ENCODE results near the gene NR4A1. TPM values are rescaled to one million over a fixed set of nuclear protein-coding genes. Genes with fewer than 3 reads are reported as not detected.

NR4A1 gene
- polyA plus RNA-seq, 1 of the 3 experiments (the other 2 are of a cell fraction) = 120 TPM

- no peaks in the 10 kb centered on the region for H3K9me2 ChIP-seq
- no peak overlapping the region for H2AFZ ChIP-seq (ENCODE audit: low read depth)
- H3K4me1 ChIP-seq (ENCODE audit: control insufficient read depth in 1 of 2, insufficient read depth in 2 of 2, low read depth in 1 of 2, low read length in 1 of 2) = peaks cover 0 to 12% of the 10 kb centered on the region in 2 experiments; a peak in 1 of 4 replicates
- H3K27me3 ChIP-seq (ENCODE audit: insufficient read depth) = no peaks in the 10 kb centered on the region
- H3K79me2 ChIP-seq (ENCODE audit: insufficient read depth) = no peaks in the 10 kb centered on the region
- DNase-seq = no peak
- TF ChIP-seq ELF1 (IDR thresholded peaks at IDR 0.05) (no peak), MEF2A (IDR thresholded peaks at IDR 0.05; ENCODE audit: borderline replicate concordance, low read depth) (no peak), NFIC (IDR thresholded peaks at IDR 0.05; ENCODE audit: borderline replicate concordance) (no peak), PBX3 (IDR thresholded peaks at IDR 0.05) (no peak), USF2 (IDR thresholded peaks at IDR 0.05; ENCODE audit: borderline replicate concordance, low read depth, low read length) (no peak), RAD21 (IDR thresholded peaks at IDR 0.05; ENCODE audit: low read length) (no peak), REST (IDR thresholded peaks at IDR 0.05; ENCODE audit: low read depth, low read length) (no peak), USF1 (IDR thresholded peaks at IDR 0.05; ENCODE audit: borderline replicate concordance, low read depth) (no peak), SIN3A (IDR thresholded peaks at IDR 0.05; ENCODE audit: borderline replicate concordance, low read depth, low read length) (no peak), IRF3 (IDR thresholded peaks at IDR 0.05; ENCODE audit: low read depth, low read length) (no peak), FOXJ3 (CRISPR knock-in tag; IDR thresholded peaks at IDR 0.05) (no peak), GATA2 (CRISPR knock-in tag; IDR thresholded peaks at IDR 0.05) (no peak), TEAD4 (IDR thresholded peaks at IDR 0.05; ENCODE audit: borderline replicate concordance, insufficient read depth) (no peak), NRF1 (IDR thresholded peaks at IDR 0.05; ENCODE audit: low read depth, low read length) (no peak), RXRA (IDR thresholded peaks at IDR 0.05; ENCODE audit: borderline replicate concordance, low read depth) (no peak), TCF12 (IDR thresholded peaks at IDR 0.05) (no peak), SMC3 (IDR thresholded peaks at IDR 0.05; ENCODE audit: low read depth, low read length) (no peak)
- H3K36me3 ChIP-seq (replicated peaks in 1 of 2; ENCODE audit: control insufficient read depth in 1 of 2, insufficient read depth in 2 of 2, low read length in 1 of 2) = peaks cover 0 to 4% of the 10 kb centered on the region in 2 experiments
- peaks cover 7% of the 10 kb centered on the region for H4K20me1 ChIP-seq (ENCODE audit: insufficient read depth)
- H3F3A ChIP-seq (replicated peaks; ENCODE audit: insufficient read depth) = no peaks in the 10 kb centered on the region
- 90% methylated on average over 21 of the region's 23 CpGs for WGBS (ENCODE audit: low lambda C conversion rate)
- no peaks in the 10 kb centered on the region for H3K9me3 ChIP-seq
- ChIA-PET CTCF (interaction anchor here (0.7 to 15.6 kb wide), 4 partner anchors 11 to 30 kb away, joined by 3 to 279 read pairs (median 5); partner anchors contain the start of gene ATG101), POLR2A (no interaction called here)
- no peak overlapping the region for H3K4me2 ChIP-seq
- H3K27ac ChIP-seq (ENCODE audit: low read depth in 2 of 2, low read length in 1 of 2) = no peak overlapping the region; a peak in 1 of 4 replicates
- H3K4me3 ChIP-seq (ENCODE audit: low read depth in 2 of 2, low read length in 1 of 2) = no peak overlapping the region
- no peak overlapping the region for H3K9ac ChIP-seq
These were observed 5.8 kb downstream of the NR4A1 start for GRCh38 chr12:52056801-52057637.

Data from SK-N-SH (cell line).